HEK293 (cell line): ENCODE results near the gene PKM.
A peak's percentile ranks its signal among the peaks of the same experiment; 100 is the strongest.

Source experiments
- FEZF1 ChIP-seq: fragments of 450-650 bp; formaldehyde crosslinking; IDR thresholded peaks from 2 replicates; pipeline ENCODE4 v1.5.1; 2016; ENCODE audit warnings: missing biosample characterization, missing genetic modification characterization
- GLIS2 ChIP-seq: fragments of 450-650 bp; formaldehyde crosslinking; IDR thresholded peaks from 2 replicates; pipeline ENCODE4 v1.5.1; 2016; ENCODE audit warnings: missing biosample characterization, missing genetic modification characterization
- IKZF3 ChIP-seq: fragments of 450-650 bp; IDR thresholded peaks from 2 replicates; pipeline ENCODE4 v1.5.0; 2018; ENCODE audit warnings: missing biosample characterization, mild to moderate bottlenecking, missing genetic modification characterization, moderate library complexity
- KLF1 ChIP-seq: fragments of 450-650 bp; formaldehyde crosslinking; IDR thresholded peaks from 2 replicates; pipeline ENCODE4 v1.5.1; 2016; ENCODE audit warnings: missing biosample characterization, missing genetic modification characterization
- SCRT2 ChIP-seq: fragments of 450-650 bp; formaldehyde crosslinking; IDR thresholded peaks from 2 replicates; pipeline ENCODE4 v1.5.1; 2016; ENCODE audit warnings: missing biosample characterization, missing genetic modification characterization
- SP3 ChIP-seq: fragments of 450-650 bp; formaldehyde crosslinking; IDR thresholded peaks from 2 replicates; pipeline ENCODE4 v1.5.1; 2016; ENCODE audit warnings: missing biosample characterization, missing genetic modification characterization
- SP7 ChIP-seq: fragments of 450-650 bp; formaldehyde crosslinking; IDR thresholded peaks from 2 replicates; pipeline ENCODE4 v1.5.1; 2016; ENCODE audit warnings: missing biosample characterization, missing genetic modification characterization
- WT1 ChIP-seq: fragments of 450-650 bp; formaldehyde crosslinking; IDR thresholded peaks from 2 replicates; pipeline ENCODE4 v1.5.1; 2016; ENCODE audit warnings: missing biosample characterization, missing genetic modification characterization
- YY2 ChIP-seq: fragments of 450-650 bp; formaldehyde crosslinking; IDR thresholded peaks from 2 replicates; pipeline ENCODE4 v1.5.1; 2016; ENCODE audit warnings: missing biosample characterization, missing genetic modification characterization
- ZBTB20 ChIP-seq: fragments of 450-650 bp; formaldehyde crosslinking; IDR thresholded peaks from 2 replicates; pipeline ENCODE4 v1.5.1; 2016; ENCODE audit warnings: missing biosample characterization, missing genetic modification characterization
- ZFHX2 ChIP-seq: fragments of 450-650 bp; formaldehyde crosslinking; conservative IDR thresholded peaks from 2 replicates; pipeline ENCODE4 v1.5.1; 2016; ENCODE audit warnings: missing biosample characterization, missing genetic modification characterization
- ZFP3 ChIP-seq: fragments of 450-650 bp; formaldehyde crosslinking; IDR thresholded peaks from 2 replicates; pipeline ENCODE4 v1.5.1; 2016; ENCODE audit warnings: low read depth, missing biosample characterization, missing genetic modification characterization
- ZIC2 ChIP-seq: fragments of 450-650 bp; formaldehyde crosslinking; IDR thresholded peaks from 2 replicates; pipeline ENCODE4 v1.5.1; 2016; ENCODE audit warnings: missing biosample characterization, missing genetic modification characterization
- ZNF132 ChIP-seq: fragments of 450-650 bp; formaldehyde crosslinking; IDR thresholded peaks from 2 replicates; pipeline ENCODE4 v1.5.1; 2017; ENCODE audit warnings: missing biosample characterization, missing genetic modification characterization, borderline replicate concordance
- ZNF138 ChIP-seq: fragments of 450-650 bp; formaldehyde crosslinking; IDR thresholded peaks from 2 replicates; pipeline ENCODE4 v1.5.1; 2016; ENCODE audit warnings: missing biosample characterization, missing genetic modification characterization, borderline replicate concordance
- ZNF146 ChIP-seq: fragments of 450-650 bp; formaldehyde crosslinking; IDR thresholded peaks from 2 replicates; pipeline ENCODE4 v1.5.1; 2016; ENCODE audit warnings: missing biosample characterization, missing genetic modification characterization
- ZNF16 ChIP-seq: fragments of 450-650 bp; formaldehyde crosslinking; IDR thresholded peaks from 2 replicates; pipeline ENCODE4 v1.5.1; 2016; ENCODE audit warnings: low read depth, missing biosample characterization, missing genetic modification characterization
- ZNF174 ChIP-seq: fragments of 450-650 bp; formaldehyde crosslinking; IDR thresholded peaks from 2 replicates; pipeline ENCODE4 v1.5.0; 2017; ENCODE audit warnings: missing biosample characterization, mild to moderate bottlenecking, missing genetic modification characterization
- ZNF184 ChIP-seq: fragments of 450-650 bp; IDR thresholded peaks from 2 replicates; pipeline ENCODE4 v1.5.1; 2018; ENCODE audit warnings: missing biosample characterization, mild to moderate bottlenecking, missing genetic modification characterization
- ZNF211 ChIP-seq: fragments of 450-650 bp; formaldehyde crosslinking; IDR thresholded peaks from 2 replicates; pipeline ENCODE4 v1.5.1; 2016; ENCODE audit warnings: low read depth, missing biosample characterization, missing genetic modification characterization
- ZNF223 ChIP-seq: fragments of 450-650 bp; formaldehyde crosslinking; IDR thresholded peaks from 2 replicates; pipeline ENCODE4 v1.5.1; 2016; ENCODE audit warnings: missing biosample characterization, missing genetic modification characterization
- ZNF266 ChIP-seq: fragments of 450-650 bp; formaldehyde crosslinking; IDR thresholded peaks from 2 replicates; pipeline ENCODE4 v1.5.1; 2016; ENCODE audit warnings: missing biosample characterization, missing genetic modification characterization, low read depth
- ZNF366 ChIP-seq: fragments of 450-650 bp; formaldehyde crosslinking; conservative IDR thresholded peaks from 2 replicates; pipeline ENCODE4 v1.5.1; 2016; ENCODE audit warnings: missing biosample characterization, missing genetic modification characterization
- ZNF48 ChIP-seq: fragments of 450-650 bp; formaldehyde crosslinking; IDR thresholded peaks from 2 replicates; pipeline ENCODE4 v1.5.1; 2016; ENCODE audit warnings: missing biosample characterization, missing genetic modification characterization
- ZNF621 ChIP-seq: fragments of 450-650 bp; formaldehyde crosslinking; IDR thresholded peaks from 2 replicates; pipeline ENCODE4 v1.5.1; 2017; ENCODE audit warnings: missing biosample characterization, missing genetic modification characterization
- ZNF658 ChIP-seq: fragments of 450-650 bp; formaldehyde crosslinking; IDR thresholded peaks from 2 replicates; pipeline ENCODE4; 2016; ENCODE audit warnings: missing biosample characterization, missing genetic modification characterization
- ZNF670 ChIP-seq: fragments of 450-650 bp; formaldehyde crosslinking; IDR thresholded peaks from 2 replicates; pipeline ENCODE4 v1.5.1; 2016; ENCODE audit warnings: missing biosample characterization, missing genetic modification characterization, low read depth
- ZNF677 ChIP-seq: fragments of 450-650 bp; IDR thresholded peaks from 2 replicates; pipeline ENCODE4 v1.5.0; 2018; ENCODE audit warnings: missing biosample characterization, mild to moderate bottlenecking, missing genetic modification characterization, moderate library complexity
- ZNF701 ChIP-seq: fragments of 450-650 bp; formaldehyde crosslinking; IDR thresholded peaks from 2 replicates; pipeline ENCODE4 v1.5.1; 2016; ENCODE audit warnings: missing biosample characterization, missing genetic modification characterization
- TF ChIP-seq, protein P1 (sequence below): fragments of 450-650 bp; formaldehyde crosslinking; IDR thresholded peaks from 2 replicates; pipeline ENCODE4 v1.5.1; 2016; ENCODE audit warnings: missing biosample characterization, missing genetic modification characterization
- TF ChIP-seq, protein P2 (sequence below): fragments of 450-650 bp; formaldehyde crosslinking; IDR thresholded peaks from 2 replicates; pipeline ENCODE4 v1.5.1; 2016; ENCODE audit warnings: missing biosample characterization, missing genetic modification characterization
- TF ChIP-seq, protein P3 (sequence below): fragments of 450-650 bp; formaldehyde crosslinking; IDR thresholded peaks from 2 replicates; pipeline ENCODE4 v1.5.1; 2016; ENCODE audit warnings: missing biosample characterization, missing genetic modification characterization
- TF ChIP-seq, protein P4 (sequence below): IDR thresholded peaks from 2 replicates; pipeline ENCODE4 v1.6.1; 2011; ENCODE audit warnings: mild to moderate bottlenecking, low read depth, low read length, borderline replicate concordance
- TF ChIP-seq, protein P5 (sequence below): fragments of 450-650 bp; IDR thresholded peaks from 2 replicates; pipeline ENCODE4 v1.5.1; 2018; ENCODE audit warnings: missing biosample characterization, missing genetic modification characterization
- TF ChIP-seq, protein P6 (sequence below): fragments of 450-650 bp; formaldehyde crosslinking; IDR thresholded peaks from 2 replicates; pipeline ENCODE4 v1.5.1; 2017; ENCODE audit warnings: missing biosample characterization, missing genetic modification characterization

PKM gene

DNA sequence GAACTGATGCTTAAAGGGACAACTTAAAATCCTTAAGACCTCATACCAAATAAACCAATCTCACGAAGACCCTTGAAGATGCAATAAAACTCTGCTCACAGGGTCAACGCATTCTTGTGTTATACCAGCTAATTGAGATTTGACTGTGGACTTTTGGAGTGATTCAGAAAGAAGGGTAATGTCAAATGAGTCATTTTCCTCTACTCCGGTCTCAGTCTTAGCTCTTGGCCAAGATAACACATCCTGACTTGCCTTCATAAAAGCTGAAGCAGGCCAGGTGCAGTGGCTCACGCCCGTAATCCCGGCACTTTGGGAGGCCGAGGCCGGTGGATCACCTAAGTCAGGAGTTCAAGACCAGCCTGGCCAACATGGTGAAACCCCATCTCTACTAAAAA lies 3.8 kb downstream of the PKM start (continued):
- TF ChIP-seq ZNF223 (tag by site-specific recombination) (no peak), ZNF677 (tag by site-specific recombination) (no peak), ZNF184 (tag by site-specific recombination) (peak; percentile 47; the same call in 1 of the 2 replicates), GLIS2 (tag by site-specific recombination) (no peak), ZNF266 (tag by site-specific recombination) (no peak), ZNF146 (tag by site-specific recombination) (0 out of 2 replicates have a peak, but pooled peaks have one; percentile 12), ZFP3 (tag by site-specific recombination) (no peak), ZFHX2 (tag by site-specific recombination) (no peak), ZNF670 (tag by site-specific recombination) (no peak), FEZF1 (tag by site-specific recombination) (peak; percentile 6; the same call in 1 of the 2 replicates), WT1 (tag by site-specific recombination) (no peak), KLF1 (tag by site-specific recombination) (no peak), SCRT2 (tag by site-specific recombination) (no peak), ZIC2 (tag by site-specific recombination) (no peak), SP7 (peak; percentile 86), ZNF701 (tag by site-specific recombination) (no peak), ZNF621 (tag by site-specific recombination) (no peak), SP3 (tag by site-specific recombination) (no peak), ZNF48 (no peak), ZBTB20 (no peak), ZNF132 (tag by site-specific recombination) (no peak), ZNF211 (tag by site-specific recombination) (no peak), YY2 (tag by site-specific recombination) (no peak), ZNF174 (tag by site-specific recombination) (no peak), ZNF138 (tag by site-specific recombination) (no peak), ZNF366 (peak; percentile 74), IKZF3 (tag by site-specific recombination) (no peak), ZNF658 (tag by site-specific recombination) (no peak), ZNF16 (tag by site-specific recombination) (no peak)
- TF ChIP-seq, protein P1, sequence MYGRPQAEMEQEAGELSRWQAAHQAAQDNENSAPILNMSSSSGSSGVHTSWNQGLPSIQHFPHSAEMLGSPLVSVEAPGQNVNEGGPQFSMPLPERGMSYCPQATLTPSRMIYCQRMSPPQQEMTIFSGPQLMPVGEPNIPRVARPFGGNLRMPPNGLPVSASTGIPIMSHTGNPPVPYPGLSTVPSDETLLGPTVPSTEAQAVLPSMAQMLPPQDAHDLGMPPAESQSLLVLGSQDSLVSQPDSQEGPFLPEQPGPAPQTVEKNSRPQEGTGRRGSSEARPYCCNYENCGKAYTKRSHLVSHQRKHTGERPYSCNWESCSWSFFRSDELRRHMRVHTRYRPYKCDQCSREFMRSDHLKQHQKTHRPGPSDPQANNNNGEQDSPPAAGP, result no peak; the same call in 1 of the 2 replicates
- TF ChIP-seq, protein P2, sequence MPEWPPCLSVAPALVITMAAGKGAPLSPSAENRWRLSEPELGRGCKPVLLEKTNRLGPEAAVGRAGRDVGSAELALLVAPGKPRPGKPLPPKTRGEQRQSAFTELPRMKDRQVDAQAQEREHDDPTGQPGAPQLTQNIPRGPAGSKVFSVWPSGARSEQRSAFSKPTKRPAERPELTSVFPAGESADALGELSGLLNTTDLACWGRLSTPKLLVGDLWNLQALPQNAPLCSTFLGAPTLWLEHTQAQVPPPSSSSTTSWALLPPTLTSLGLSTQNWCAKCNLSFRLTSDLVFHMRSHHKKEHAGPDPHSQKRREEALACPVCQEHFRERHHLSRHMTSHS (tag by site-specific recombination), result no peak
- TF ChIP-seq, protein P3, sequence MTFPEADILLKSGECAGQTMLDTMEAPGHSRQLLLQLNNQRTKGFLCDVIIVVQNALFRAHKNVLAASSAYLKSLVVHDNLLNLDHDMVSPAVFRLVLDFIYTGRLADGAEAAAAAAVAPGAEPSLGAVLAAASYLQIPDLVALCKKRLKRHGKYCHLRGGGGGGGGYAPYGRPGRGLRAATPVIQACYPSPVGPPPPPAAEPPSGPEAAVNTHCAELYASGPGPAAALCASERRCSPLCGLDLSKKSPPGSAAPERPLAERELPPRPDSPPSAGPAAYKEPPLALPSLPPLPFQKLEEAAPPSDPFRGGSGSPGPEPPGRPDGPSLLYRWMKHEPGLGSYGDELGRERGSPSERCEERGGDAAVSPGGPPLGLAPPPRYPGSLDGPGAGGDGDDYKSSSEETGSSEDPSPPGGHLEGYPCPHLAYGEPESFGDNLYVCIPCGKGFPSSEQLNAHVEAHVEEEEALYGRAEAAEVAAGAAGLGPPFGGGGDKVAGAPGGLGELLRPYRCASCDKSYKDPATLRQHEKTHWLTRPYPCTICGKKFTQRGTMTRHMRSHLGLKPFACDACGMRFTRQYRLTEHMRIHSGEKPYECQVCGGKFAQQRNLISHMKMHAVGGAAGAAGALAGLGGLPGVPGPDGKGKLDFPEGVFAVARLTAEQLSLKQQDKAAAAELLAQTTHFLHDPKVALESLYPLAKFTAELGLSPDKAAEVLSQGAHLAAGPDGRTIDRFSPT (tag by site-specific recombination), result peak; percentile 68; the same call in 1 of the 2 replicates
- TF ChIP-seq, protein P4, sequence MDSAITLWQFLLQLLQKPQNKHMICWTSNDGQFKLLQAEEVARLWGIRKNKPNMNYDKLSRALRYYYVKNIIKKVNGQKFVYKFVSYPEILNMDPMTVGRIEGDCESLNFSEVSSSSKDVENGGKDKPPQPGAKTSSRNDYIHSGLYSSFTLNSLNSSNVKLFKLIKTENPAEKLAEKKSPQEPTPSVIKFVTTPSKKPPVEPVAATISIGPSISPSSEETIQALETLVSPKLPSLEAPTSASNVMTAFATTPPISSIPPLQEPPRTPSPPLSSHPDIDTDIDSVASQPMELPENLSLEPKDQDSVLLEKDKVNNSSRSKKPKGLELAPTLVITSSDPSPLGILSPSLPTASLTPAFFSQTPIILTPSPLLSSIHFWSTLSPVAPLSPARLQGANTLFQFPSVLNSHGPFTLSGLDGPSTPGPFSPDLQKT, result no peak
- TF ChIP-seq, protein P5, sequence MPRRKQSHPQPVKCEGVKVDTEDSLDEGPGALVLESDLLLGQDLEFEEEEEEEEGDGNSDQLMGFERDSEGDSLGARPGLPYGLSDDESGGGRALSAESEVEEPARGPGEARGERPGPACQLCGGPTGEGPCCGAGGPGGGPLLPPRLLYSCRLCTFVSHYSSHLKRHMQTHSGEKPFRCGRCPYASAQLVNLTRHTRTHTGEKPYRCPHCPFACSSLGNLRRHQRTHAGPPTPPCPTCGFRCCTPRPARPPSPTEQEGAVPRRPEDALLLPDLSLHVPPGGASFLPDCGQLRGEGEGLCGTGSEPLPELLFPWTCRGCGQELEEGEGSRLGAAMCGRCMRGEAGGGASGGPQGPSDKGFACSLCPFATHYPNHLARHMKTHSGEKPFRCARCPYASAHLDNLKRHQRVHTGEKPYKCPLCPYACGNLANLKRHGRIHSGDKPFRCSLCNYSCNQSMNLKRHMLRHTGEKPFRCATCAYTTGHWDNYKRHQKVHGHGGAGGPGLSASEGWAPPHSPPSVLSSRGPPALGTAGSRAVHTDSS (tag by site-specific recombination), result no peak
- TF ChIP-seq, protein P6, sequence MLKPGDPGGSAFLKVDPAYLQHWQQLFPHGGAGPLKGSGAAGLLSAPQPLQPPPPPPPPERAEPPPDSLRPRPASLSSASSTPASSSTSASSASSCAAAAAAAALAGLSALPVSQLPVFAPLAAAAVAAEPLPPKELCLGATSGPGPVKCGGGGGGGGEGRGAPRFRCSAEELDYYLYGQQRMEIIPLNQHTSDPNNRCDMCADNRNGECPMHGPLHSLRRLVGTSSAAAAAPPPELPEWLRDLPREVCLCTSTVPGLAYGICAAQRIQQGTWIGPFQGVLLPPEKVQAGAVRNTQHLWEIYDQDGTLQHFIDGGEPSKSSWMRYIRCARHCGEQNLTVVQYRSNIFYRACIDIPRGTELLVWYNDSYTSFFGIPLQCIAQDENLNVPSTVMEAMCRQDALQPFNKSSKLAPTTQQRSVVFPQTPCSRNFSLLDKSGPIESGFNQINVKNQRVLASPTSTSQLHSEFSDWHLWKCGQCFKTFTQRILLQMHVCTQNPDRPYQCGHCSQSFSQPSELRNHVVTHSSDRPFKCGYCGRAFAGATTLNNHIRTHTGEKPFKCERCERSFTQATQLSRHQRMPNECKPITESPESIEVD (tag by site-specific recombination), result peak; percentile 68; the same call in 1 of the 2 replicates
